GM12874 (cell line): ENCODE measurements around the gene ZNF831.

Experiments
- TF ChIP-seq, protein P1 (sequence below): IDR thresholded peaks from 2 replicates; pipeline ENCODE4 v1.5.1; 2011; ENCODE audit warnings: low read depth, mild to moderate bottlenecking, control low read depth, low read length, moderate library complexity; ENCODE audit not compliant: insufficient read depth

The ZNF831 gene

DNA sequence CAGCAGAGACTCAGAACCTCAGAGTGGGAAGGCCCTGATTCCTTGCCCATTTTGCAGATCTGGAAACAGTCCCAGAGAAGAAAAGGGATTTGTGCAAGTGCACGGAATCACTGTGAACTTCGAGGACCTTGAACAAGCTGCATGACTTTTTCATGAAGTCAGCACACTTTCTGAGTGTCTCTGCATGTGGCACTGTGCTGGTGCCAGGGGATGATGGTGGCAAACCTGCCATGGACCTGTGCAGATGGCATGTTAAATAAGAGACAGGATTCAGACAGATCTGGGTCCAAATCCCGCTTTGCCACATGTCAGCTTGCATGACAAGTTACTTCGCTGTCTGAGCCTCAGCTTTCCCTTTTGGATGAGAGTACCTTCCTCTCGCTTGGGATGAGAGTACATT is 26.8 kb downstream of the ZNF831 start:
- TF ChIP-seq, protein P1, sequence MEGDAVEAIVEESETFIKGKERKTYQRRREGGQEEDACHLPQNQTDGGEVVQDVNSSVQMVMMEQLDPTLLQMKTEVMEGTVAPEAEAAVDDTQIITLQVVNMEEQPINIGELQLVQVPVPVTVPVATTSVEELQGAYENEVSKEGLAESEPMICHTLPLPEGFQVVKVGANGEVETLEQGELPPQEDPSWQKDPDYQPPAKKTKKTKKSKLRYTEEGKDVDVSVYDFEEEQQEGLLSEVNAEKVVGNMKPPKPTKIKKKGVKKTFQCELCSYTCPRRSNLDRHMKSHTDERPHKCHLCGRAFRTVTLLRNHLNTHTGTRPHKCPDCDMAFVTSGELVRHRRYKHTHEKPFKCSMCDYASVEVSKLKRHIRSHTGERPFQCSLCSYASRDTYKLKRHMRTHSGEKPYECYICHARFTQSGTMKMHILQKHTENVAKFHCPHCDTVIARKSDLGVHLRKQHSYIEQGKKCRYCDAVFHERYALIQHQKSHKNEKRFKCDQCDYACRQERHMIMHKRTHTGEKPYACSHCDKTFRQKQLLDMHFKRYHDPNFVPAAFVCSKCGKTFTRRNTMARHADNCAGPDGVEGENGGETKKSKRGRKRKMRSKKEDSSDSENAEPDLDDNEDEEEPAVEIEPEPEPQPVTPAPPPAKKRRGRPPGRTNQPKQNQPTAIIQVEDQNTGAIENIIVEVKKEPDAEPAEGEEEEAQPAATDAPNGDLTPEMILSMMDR: no peak

DNA sequence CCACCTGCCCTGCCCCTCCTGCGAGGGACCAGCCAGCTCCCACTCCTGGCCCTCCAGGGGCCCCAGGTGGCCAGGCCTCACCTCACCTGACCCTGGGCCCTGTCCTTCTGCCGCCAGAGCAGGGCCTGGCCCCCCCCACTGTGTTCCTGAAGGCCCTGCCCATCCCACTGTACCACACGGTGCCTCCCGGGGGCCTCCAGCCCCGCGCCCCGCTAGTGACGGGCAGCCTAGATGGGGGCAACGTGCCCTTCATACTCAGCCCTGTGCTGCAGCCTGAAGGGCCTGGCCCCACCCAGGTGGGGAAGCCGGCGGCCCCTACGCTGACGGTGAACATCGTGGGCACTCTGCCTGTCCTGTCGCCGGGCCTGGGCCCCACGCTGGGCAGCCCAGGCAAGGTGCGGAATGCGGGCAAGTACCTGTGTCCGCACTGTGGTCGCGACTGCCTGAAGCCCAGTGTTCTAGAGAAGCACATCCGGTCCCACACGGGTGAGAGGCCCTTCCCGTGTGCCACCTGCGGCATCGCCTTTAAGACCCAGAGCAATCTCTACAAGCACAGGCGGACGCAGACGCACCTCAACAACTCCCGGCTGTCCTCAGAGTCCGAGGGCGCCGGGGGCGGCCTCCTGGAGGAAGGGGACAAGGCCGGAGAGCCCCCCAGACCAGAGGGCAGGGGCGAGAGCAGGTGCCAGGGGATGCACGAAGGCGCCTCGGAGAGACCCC is 27.6 kb downstream of the ZNF831 start:
- TF ChIP-seq, protein P1: no peak

- TF ChIP-seq, protein P1: no peak
These were observed 28.3 kb downstream of the ZNF831 start for GRCh38 chr20:59191756-59192532.

- TF ChIP-seq, protein P1: no peak
These were observed 28.9 kb downstream of the ZNF831 start for GRCh38 chr20:59192533-59192896.

GRCh38 chr20:59193325-59193724 is 29.7 kb downstream of the ZNF831 start:
- TF ChIP-seq, protein P1: no peak

DNA sequence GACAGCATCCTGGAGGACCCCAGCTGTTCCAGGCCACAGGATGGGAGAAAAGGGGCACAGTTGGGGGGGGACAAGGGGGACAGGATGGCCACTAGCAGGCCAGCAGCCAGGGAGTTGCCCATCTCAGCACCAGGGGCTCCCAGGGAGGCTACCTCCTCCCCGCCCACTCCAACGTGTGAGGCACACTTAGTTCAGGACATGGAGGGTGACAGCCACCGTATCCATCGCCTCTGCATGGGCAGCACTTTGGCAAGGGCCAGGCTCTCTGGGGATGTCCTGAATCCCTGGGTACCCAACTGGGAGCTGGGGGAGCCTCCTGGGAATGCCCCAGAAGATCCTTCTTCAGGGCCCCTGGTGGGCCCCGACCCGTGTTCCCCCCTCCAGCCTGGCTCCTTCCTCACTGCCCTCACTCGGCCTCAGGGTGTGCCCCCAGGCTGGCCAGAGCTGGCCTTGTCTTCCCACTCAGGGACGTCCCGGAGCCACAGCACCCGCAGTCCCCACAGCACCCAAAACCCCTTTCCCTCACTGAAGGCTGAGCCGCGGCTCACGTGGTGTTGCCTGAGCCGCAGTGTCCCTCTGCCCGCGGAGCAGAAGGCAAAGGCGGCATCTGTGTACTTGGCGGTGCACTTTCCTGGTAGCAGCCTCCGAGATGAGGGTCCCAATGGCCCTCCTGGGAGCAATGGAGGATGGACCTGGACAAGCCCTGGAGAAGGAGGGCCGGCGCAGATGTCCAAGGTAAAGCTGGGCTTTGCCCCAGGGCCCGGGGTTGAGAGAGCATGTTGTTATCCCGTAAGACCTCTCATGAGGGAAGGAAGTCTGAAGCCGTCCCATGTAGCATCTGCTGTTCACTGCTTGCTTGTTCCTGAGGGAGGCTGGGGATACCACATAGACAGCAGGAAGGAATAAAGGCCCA is 30.7 kb downstream of the ZNF831 start:
- TF ChIP-seq, protein P1: no peak
